ENCODE data around the gene PTGIS.

GRCh38 chr20:49580813-49581174, 12.9 kb upstream of the PTGIS start:
- TF ChIP-seq POLR2A (IDR thresholded peaks at IDR 0.05) (no peak), CTCF (IDR thresholded peaks at IDR 0.05) (no peak)

Data from prostate gland (tissue), 2 donors.